ENCODE measurements around the gene SMCO3.

Gene SMCO3

DNA sequence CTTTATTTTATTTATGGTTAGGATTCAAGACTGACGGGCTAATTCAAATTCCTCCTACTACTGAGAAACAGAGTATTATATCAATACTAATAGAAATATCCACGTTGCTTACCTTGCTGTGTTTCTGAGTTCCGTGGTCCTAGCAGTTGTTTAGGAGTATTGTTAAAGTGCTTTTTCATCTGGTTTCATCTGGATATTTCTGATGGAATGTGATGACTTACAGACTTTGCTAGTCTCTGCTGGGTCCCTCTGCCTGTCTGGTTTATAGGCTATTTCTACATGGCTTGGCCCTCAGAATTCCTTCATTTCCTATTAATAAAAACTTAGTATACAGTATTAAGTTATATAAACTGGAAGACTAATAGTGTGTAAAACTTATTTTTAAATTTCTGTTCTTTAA lies at the start of gene SMCO3:
Gene SMCO3, minus strand, starts transcription at position 169 of the 400 bp plus-strand sequence. CDS start 7,502 bp downstream, outside the sequence.
- no peak for DNase-seq

DNA sequence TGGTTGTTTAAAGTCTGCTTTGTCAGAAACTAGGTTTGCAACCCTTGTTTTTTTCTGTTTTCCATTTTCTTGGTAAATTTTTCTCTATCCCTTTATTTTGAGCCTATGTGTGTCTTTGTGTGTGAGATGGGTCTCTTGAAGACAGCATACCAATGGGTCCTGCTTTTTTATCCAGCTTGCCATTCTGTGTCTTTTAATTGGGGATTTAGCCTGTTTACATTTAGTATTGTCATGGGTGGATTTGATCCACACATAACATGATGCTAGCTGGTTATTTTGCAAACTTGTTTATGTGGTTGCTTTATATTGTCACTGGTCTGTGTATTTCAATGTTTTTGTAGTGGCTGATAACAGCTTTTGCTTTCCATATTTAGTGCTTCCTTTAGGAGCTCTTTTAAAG lies 46.5 kb upstream of the SMCO3 start:
- no peak for DNase-seq

DNA sequence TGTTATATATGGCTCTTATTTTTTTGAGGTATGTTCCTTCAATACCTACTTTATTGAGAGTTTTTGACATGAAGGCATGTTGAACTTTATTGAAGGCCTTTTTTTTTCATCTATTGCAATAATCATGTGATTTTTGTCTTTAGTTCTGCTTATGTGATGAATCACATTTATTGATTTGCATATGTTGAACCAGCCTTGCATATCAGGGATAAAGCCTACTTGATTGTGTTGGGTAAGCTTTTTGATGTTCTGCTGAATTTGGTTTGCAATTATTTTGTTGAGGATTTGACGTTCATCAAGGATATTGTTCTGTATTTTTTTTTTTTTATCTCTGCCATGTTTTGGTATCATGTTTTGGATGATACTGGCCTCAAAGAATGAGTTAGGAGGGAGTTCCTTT lies 44.5 kb upstream of the SMCO3 start:
- no peak for DNase-seq

- no peak for DNase-seq
These were observed 40.7 kb upstream of the SMCO3 start for GRCh38 chr12:14854586-14855183.

DNA sequence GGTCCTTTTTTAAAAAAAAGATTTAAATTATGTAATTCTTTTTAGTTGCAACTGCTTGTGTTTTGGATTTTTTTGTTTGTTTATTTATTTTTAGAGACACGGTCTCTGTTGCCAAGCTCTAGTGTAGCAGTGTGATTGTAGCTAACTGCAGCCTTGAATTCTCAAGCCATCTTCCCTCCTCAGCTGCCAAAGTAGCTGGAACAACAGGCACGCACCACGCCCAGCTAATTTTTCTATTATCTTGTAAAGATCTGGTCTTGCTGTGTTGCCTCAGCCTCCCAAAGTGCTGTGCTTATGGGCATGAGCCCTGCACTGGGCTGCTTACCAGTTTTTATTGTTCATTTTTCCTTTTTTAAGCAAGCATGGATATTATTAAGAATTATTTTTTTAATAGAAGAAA lies 40.0 kb upstream of the SMCO3 start:
- DNase-seq = no peak

DNA sequence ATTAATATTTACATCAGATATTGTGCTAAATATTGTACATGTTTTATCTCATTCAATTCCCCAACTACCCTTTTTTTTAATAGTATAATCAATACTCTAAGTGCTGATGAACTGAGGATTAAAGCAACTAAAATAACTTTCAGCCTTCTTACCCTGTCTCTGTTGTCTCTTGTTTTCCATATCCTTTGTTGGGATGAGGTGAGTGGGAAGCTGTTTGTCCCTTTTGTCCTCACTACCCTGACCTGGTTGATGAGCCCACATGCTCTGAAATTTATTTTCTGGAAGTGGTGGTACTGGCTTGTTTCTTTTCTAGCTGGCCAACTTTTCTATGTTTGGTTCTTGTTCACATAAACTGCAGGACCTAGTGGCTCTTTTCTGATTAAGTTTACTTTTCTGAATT lies 38.9 kb upstream of the SMCO3 start:
- DNase-seq = no peak

GRCh38 chr12:14850929-14851663 lies 37.1 kb upstream of the SMCO3 start:
- DNase-seq = no peak

- no peak for DNase-seq
These were observed 35.7 kb upstream of the SMCO3 start for GRCh38 chr12:14849661-14850060.

GRCh38 chr12:14846876-14847580 lies 33.0 kb upstream of the SMCO3 start:
- DNase-seq = no peak

- DNase-seq = no peak
These were observed 32.1 kb upstream of the SMCO3 start for GRCh38 chr12:14846042-14846587.

DNA sequence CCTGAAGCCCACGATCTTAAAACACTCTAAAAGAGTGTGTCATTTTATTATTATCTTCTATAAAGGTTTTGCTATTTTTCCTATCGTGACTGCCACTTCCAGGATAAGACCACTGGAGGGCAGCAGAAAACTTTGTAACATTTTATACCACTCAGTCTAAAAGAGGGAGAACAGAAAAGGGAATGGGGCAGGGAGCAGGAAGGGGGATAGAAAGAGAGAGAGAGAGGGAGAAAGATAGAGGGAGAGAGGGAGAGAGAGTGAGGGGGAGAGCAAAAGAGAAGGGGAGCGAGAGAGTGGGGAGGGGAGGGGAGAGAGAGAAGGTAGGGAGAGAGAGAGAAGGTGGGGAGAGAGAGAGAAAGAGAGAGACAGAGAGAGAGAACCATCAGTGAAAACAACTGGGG lies 31.4 kb upstream of the SMCO3 start:
- peak; percentile 22 for DNase-seq

DNA sequence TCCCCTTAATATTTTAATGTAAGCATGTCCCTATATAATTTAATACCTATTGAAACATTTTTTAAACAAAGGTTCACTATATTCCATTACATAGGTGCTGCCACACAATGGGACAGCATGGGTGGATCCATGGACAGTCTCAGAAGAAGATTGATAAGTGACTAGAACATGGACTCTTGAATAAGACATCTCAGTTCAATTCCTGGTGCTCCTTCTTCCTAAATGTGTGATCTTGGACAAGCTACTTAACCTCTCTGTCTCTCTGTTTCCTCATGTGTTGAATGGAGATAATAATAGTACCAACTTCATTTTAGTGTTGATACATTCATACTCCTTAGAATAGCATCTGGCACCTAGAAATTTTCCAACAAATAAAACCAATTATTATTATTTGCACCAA lies 30.4 kb upstream of the SMCO3 start:
- DNase-seq = no peak

DNA sequence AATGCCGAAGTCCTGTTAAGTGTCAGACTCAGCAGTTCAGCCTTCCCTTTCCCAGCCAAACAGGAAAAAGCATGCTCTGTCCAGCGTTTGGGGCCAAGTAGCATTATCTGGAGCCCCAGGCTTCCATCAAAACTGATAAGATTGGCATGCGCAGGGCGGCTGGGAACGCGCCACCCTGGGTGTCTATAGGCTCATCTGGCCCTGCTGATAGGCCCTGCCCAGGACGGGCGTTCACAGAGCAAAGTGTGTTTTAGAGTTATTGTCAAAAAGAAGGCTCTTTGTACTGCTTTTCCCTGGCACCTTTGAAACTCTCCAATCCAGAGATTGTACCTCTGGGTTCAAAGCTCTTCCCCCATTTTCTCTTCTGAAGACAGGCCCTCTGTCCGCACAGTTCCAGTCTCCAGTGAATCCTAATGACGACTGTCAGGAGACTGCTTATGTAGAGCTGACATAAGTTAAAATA lies 29.5 kb upstream of the SMCO3 start, which contains the start of gene ART4:
Gene ART4, minus strand, starts transcription at position 102 of the 463 bp plus-strand sequence. CDS start 413 bp downstream, outside the sequence.
- no peak for DNase-seq

- no peak for DNase-seq
These were observed 28.3 kb upstream of the SMCO3 start for GRCh38 chr12:14842315-14842714.

DNA sequence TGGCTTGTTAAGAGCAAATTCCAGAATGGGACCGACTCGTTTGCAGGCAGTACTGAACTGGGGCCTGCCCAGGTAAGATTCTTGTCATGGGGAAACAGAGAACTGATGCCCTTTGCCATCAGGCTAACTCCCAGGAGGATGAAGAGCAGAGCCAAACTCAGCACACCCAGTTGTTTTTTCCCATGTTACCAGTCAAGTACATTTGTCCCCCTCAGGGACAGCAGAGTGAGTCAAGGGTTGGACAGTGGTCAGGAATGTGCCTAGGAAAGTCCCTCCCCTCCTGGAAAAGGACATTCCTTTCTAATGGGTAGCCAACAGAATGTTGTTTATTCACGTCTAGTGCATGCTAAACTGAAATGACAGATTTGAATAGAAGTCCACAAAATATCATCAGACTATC lies 27.8 kb upstream of the SMCO3 start:
- DNase-seq = no peak

- DNase-seq = no peak
These were observed 26.6 kb upstream of the SMCO3 start for GRCh38 chr12:14840616-14841015.

DNA sequence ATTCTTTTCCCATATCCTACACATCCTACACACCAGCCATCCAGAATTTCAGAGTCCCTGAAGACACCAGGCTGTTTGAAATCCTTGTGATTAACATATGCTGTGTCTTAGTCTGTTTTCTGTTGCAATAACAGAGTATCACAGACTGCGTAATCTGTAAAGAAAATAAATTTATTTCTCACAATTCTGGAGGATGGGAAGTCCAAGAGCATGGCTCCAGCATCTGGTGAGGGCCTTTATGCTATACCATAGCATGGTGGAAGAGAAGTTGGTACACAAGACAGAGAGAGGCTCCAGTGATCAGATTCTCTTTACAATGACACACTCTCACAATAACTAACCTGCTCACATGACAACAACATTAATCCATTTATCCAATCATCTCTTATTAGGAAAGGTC lies 25.3 kb upstream of the SMCO3 start:
- no peak for DNase-seq

- peak; percentile 61 for DNase-seq
These were observed 22.6 kb upstream of the SMCO3 start for GRCh38 chr12:14836336-14837210.

DNA sequence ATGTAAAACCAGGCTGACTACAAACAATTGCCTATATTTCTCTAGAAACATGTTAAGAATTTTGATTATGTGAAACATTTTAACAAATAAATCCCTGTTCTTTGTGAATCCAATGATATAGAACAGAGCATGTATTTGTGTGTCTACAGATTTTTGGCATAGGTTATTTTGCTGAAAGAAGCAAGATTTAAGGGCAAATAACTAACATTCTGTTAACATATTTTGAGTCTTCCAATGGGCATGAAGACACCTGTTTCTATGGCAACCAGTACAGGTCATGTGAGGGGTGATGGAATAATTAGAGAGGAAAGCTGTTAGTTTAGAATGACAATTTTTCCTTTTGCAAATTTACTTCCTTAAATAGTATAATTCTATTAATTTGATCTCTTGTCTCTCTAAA lies 20.5 kb upstream of the SMCO3 start:
- DNase-seq = no peak

DNA sequence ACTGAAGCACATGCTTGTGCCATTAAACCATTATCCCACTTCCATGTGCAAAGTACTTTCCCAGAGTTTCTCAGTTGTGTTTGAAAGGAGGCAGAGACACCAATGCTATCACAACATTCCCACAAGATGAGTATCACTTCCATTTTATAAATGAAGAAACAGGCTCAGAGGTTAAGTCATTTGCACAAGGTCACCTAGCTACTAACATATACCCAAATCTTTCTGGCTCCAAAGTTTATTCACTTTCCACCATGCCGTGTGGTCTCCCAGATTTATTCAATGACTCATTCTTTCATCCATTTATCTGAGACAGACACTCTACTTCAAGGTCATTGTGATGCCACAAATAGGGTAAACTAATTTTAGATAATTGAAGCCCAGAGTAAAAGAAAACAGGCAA lies 20.0 kb upstream of the SMCO3 start:
- no peak for DNase-seq

- no peak for DNase-seq
These were observed 19.4 kb upstream of the SMCO3 start for GRCh38 chr12:14833336-14833735.

DNA sequence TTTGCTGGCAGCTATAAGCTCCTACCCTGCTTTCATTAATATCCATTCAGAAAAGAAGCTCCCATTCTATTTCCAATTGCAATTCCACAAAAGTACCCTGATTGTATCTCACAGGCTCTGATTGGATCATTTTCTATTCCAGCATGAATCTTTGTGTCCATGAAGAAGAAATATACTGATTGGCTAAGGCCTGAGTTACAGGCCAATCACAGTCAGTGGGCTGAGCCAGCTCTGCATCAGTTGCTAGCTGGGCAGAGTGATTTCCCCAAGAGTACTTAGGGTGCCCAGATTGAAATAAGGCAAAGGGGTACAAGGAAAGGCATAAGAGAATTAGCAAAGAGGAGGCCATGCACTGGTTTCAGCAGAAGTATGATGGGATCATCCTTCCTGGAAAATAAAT lies 14.9 kb upstream of the SMCO3 start:
- no peak for DNase-seq

DNA sequence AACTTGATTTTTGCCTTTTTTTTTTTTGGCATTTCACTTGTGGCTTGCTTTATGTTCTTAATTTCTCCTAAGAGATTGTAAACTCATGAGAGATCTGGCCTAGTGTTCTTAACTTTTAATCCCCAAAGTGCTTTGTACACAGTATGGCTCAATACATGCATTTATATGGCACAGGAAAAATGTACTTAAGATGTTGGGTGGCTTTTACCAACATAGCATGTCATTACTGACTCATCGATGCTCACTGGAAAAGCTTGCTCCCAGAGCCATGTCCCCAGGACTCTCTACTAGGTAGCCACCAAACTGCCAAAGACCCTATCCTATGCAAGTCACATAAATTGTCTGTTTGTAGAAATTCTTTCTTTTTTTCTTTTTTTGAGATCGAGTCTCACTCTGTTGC lies 13.1 kb upstream of the SMCO3 start:
- DNase-seq = no peak

Measured in amniotic stem cell (primary cell).